ENCODE measurements around the gene GLMP. TPM values are rescaled to one million over a fixed set of nuclear protein-coding genes. Genes with fewer than 3 reads are reported as not detected.

The GLMP gene
- total RNA-seq, 5 donors from 2014 or later (not counting 1 experiment from before 2014, with no cell fraction given): 18.7 to 25.4 (median 24.1) TPM

- no peak for DNase-seq
- ChIA-PET POLR2A (no interaction called here), CTCF (no interaction called here)
- H3K9me3 Mint-ChIP-seq: no peaks in the 10 kb centered on the region
- no peak overlapping the region for H3K4me3 Mint-ChIP-seq
- Histone ChIP-seq H3K36me3 (ENCODE audit: control insufficient read depth in 2 of 2, extremely low read depth in 1 of 2, insufficient read depth in 1 of 2, low read length in 1 of 2) (peaks cover 7 to 72% of the 10 kb centered on the region in 2 donors), H3K27ac (ENCODE audit: low read length) (no peak overlapping the region), H3K27me3 (replicated peaks in 1 of 2; ENCODE audit: control insufficient read depth in 2 of 2, extremely low read depth in 1 of 2, insufficient read depth in 2 of 2, low read length in 1 of 2) (no peaks in the 10 kb centered on the region), H3K4me3 (ENCODE audit: control insufficient read depth in 1 of 2, extremely low read depth in 1 of 2, low read length in 1 of 2) (no peak overlapping the region), H3K4me1 (ENCODE audit: control insufficient read depth in 1 of 2, extremely low read depth in 1 of 2, insufficient read depth in 2 of 2, low read length in 2 of 2) (no peaks in the 10 kb centered on the region), H3K9me3 (no peaks in the 10 kb centered on the region)
- no peak for ATAC-seq (replicated peaks in 1 of 4)
- H3K27me3 Mint-ChIP-seq: no peaks in the 10 kb centered on the region
- no peak overlapping the region for H3K27ac Mint-ChIP-seq
- 90% methylated on average over 5 of the region's 6 CpGs for WGBS (ENCODE audit: insufficient coverage)
- H3K4me1 Mint-ChIP-seq: no peaks in the 10 kb centered on the region
- peaks cover 37% of the 10 kb centered on the region for H3K36me3 Mint-ChIP-seq
Observed at GRCh38 chr1:156310962-156311361, 15.5 kb upstream of the GLMP start.

- Histone ChIP-seq H3K4me1 (ENCODE audit: control insufficient read depth in 1 of 2, extremely low read depth in 1 of 2, insufficient read depth in 2 of 2, low read length in 2 of 2) (no peaks in the 10 kb centered on the region), H3K27me3 (replicated peaks in 1 of 2; ENCODE audit: control insufficient read depth in 2 of 2, extremely low read depth in 1 of 2, insufficient read depth in 2 of 2, low read length in 1 of 2) (no peaks in the 10 kb centered on the region), H3K27ac (ENCODE audit: low read length) (no peak overlapping the region), H3K9me3 (no peaks in the 10 kb centered on the region), H3K36me3 (ENCODE audit: control insufficient read depth in 2 of 2, extremely low read depth in 1 of 2, insufficient read depth in 1 of 2, low read length in 1 of 2) (peaks cover 3 to 53% of the 10 kb centered on the region in 2 donors), H3K4me3 (ENCODE audit: control insufficient read depth in 1 of 2, extremely low read depth in 1 of 2, low read length in 1 of 2) (no peak overlapping the region)
- Mint-ChIP-seq H3K4me1 (no peaks in the 10 kb centered on the region), H3K36me3 (peaks cover 28% of the 10 kb centered on the region), H3K4me3 (no peak overlapping the region), H3K9me3 (no peaks in the 10 kb centered on the region), H3K27me3 (no peaks in the 10 kb centered on the region), H3K27ac (peak overlapping the region in 1 of 2 donors; percentile 20)
- ChIA-PET CTCF (interaction anchor here in 1 of 2 donors (0.6 to 1.1 kb wide), 2 partner anchors 9 to 12 kb away, joined by 3 read pairs; partner anchors contain the start of gene VHLL), POLR2A (no interaction called here)
- ATAC-seq (replicated peaks in 1 of 4): no peak
- DNase-seq: no peak
Observed at GRCh38 chr1:156308078-156308477, 12.6 kb upstream of the GLMP start.

- Mint-ChIP-seq H3K4me1 (no peaks in the 10 kb centered on the region), H3K27ac (no peak overlapping the region), H3K9me3 (no peaks in the 10 kb centered on the region), H3K36me3 (peaks cover 19% of the 10 kb centered on the region), H3K4me3 (no peak overlapping the region), H3K27me3 (no peaks in the 10 kb centered on the region)
- no peak for DNase-seq
- ChIA-PET POLR2A (interaction anchor here in 1 of 2 donors (0.6 kb wide), 1 partner anchor 15 kb away, joined by 3 read pairs; no protein-coding TSS in a partner anchor), CTCF (no interaction called here)
- Histone ChIP-seq H3K27ac (ENCODE audit: low read length) (no peak overlapping the region), H3K4me3 (ENCODE audit: control insufficient read depth in 1 of 2, extremely low read depth in 1 of 2, low read length in 1 of 2) (no peak overlapping the region), H3K36me3 (ENCODE audit: control insufficient read depth in 2 of 2, extremely low read depth in 1 of 2, insufficient read depth in 1 of 2, low read length in 1 of 2) (peaks cover 3 to 29% of the 10 kb centered on the region in 2 donors), H3K4me1 (ENCODE audit: control insufficient read depth in 1 of 2, extremely low read depth in 1 of 2, insufficient read depth in 2 of 2, low read length in 2 of 2) (no peaks in the 10 kb centered on the region), H3K9me3 (no peaks in the 10 kb centered on the region), H3K27me3 (replicated peaks in 1 of 2; ENCODE audit: control insufficient read depth in 2 of 2, extremely low read depth in 1 of 2, insufficient read depth in 2 of 2, low read length in 1 of 2) (no peaks in the 10 kb centered on the region)
- 100% methylated on average over 1 of the region's 2 CpGs for WGBS (ENCODE audit: insufficient coverage)
- ATAC-seq (replicated peaks in 1 of 4): no peak
Observed at GRCh38 chr1:156305215-156305614, 9.7 kb upstream of the GLMP start.

GRCh38 chr1:156303241-156303640 is 7.8 kb upstream of the GLMP start:
- ATAC-seq (replicated peaks in 1 of 4): no peak
- no peaks in the 10 kb centered on the region for H3K4me1 Mint-ChIP-seq

GRCh38 chr1:156298852-156299357 is 3.4 kb upstream of the GLMP start, which contains the start of gene VHLL:
Gene VHLL (minus strand): TSS chr1:156299307. CDS start chr1:156299189, 118 bp downstream.
- Mint-ChIP-seq H3K36me3 (no peaks in the 10 kb centered on the region), H3K27ac (no peak within 1 kb of the TSS), H3K9me3 (no peaks in the 10 kb centered on the region), H3K4me1 (peaks cover 14 to 20% (median 19%) of the 10 kb centered on the region in 3 donors), H3K4me3 (no peak within 1 kb of the TSS), H3K27me3 (no peaks in the 10 kb centered on the region)
- ChIA-PET CTCF (interaction anchor here in 1 of 2 donors (0.9 kb wide), 1 partner anchor 9 kb away, joined by 3 read pairs; no protein-coding TSS in a partner anchor), POLR2A (interaction anchor here in 1 of 2 donors (0.6 kb wide), 1 partner anchor 18 kb away, joined by 3 read pairs; no protein-coding TSS in a partner anchor)
- no peak for DNase-seq
- Histone ChIP-seq H3K9me3 (no peaks in the 10 kb centered on the region), H3K27me3 (replicated peaks in 1 of 2; ENCODE audit: control insufficient read depth in 2 of 2, extremely low read depth in 1 of 2, insufficient read depth in 2 of 2, low read length in 1 of 2) (no peaks in the 10 kb centered on the region), H3K4me1 (ENCODE audit: control insufficient read depth in 1 of 2, extremely low read depth in 1 of 2, insufficient read depth in 2 of 2, low read length in 2 of 2) (peaks cover 8 to 19% of the 10 kb centered on the region in 2 experiments), H3K27ac (ENCODE audit: low read length) (no peak within 1 kb of the TSS), H3K4me3 (ENCODE audit: control insufficient read depth in 1 of 2, extremely low read depth in 1 of 2, low read length in 1 of 2) (no peak within 1 kb of the TSS), H3K36me3 (ENCODE audit: control insufficient read depth in 2 of 2, extremely low read depth in 1 of 2, insufficient read depth in 1 of 2, low read length in 1 of 2) (peaks cover 0 to under 1% of the 10 kb centered on the region in 2 donors)
- WGBS (ENCODE audit: insufficient coverage): 97% methylated on average over 19 of the region's 19 CpGs
- no peak for ATAC-seq (replicated peaks in 1 of 4)

More at GRCh38 chr1:156303241-156303640, 7.8 kb upstream of the GLMP start:
- Histone ChIP-seq H3K4me3 (ENCODE audit: control insufficient read depth in 1 of 2, extremely low read depth in 1 of 2, low read length in 1 of 2) (no peak overlapping the region), H3K9me3 (no peaks in the 10 kb centered on the region), H3K27ac (ENCODE audit: low read length) (no peak overlapping the region), H3K36me3 (ENCODE audit: control insufficient read depth in 2 of 2, extremely low read depth in 1 of 2, insufficient read depth in 1 of 2, low read length in 1 of 2) (peaks cover 3 to 11% of the 10 kb centered on the region in 2 donors), H3K4me1 (ENCODE audit: control insufficient read depth in 1 of 2, extremely low read depth in 1 of 2, insufficient read depth in 2 of 2, low read length in 2 of 2) (no peaks in the 10 kb centered on the region), H3K27me3 (replicated peaks in 1 of 2; ENCODE audit: control insufficient read depth in 2 of 2, extremely low read depth in 1 of 2, insufficient read depth in 2 of 2, low read length in 1 of 2) (no peaks in the 10 kb centered on the region)
- Mint-ChIP-seq H3K36me3 (peaks cover 9% of the 10 kb centered on the region), H3K27me3 (no peaks in the 10 kb centered on the region), H3K27ac (peak overlapping the region in 1 of 2 donors; percentile 2), H3K9me3 (no peaks in the 10 kb centered on the region), H3K4me3 (no peak overlapping the region)
- no CpG with 5 or more reads among the region's 4 CpGs for WGBS (ENCODE audit: insufficient coverage)
- CTCF ChIA-PET: interaction anchor here in 1 of 2 donors (0.6 kb wide), 1 partner anchor 41 kb away, joined by 3 read pairs; no protein-coding TSS in a partner anchor
- POLR2A ChIA-PET: no interaction called here
- no peak for DNase-seq

GRCh38 chr1:156293895-156294294 is 1.6 kb downstream of the GLMP start:
- peaks cover 23 to 25% (median 25%) of the 10 kb centered on the region in 3 donors for H3K4me1 Mint-ChIP-seq
- peak overlapping the region in 1 of 2 donors; percentile 88 for H3K27ac Mint-ChIP-seq
- peaks cover 8 to 20% of the 10 kb centered on the region in 2 experiments for H3K4me1 ChIP-seq (ENCODE audit: control insufficient read depth in 1 of 2, extremely low read depth in 1 of 2, insufficient read depth in 2 of 2, low read length in 2 of 2)
- peaks cover 9 to 24% of the 10 kb centered on the region in 2 donors for H3K36me3 ChIP-seq (ENCODE audit: control insufficient read depth in 2 of 2, extremely low read depth in 1 of 2, insufficient read depth in 1 of 2, low read length in 1 of 2)
- no peaks in the 10 kb centered on the region for H3K9me3 ChIP-seq
- no peak for DNase-seq
- ChIA-PET CTCF (no interaction called here), POLR2A (no interaction called here)
- H3K9me3 Mint-ChIP-seq: no peaks in the 10 kb centered on the region
- no peak overlapping the region for H3K27ac ChIP-seq (ENCODE audit: low read length)
- 100% methylated on average over 4 of the region's 9 CpGs for WGBS (ENCODE audit: insufficient coverage)
- peaks cover 6% of the 10 kb centered on the region for H3K36me3 Mint-ChIP-seq
- no peaks in the 10 kb centered on the region for H3K27me3 ChIP-seq (replicated peaks in 1 of 2; ENCODE audit: control insufficient read depth in 2 of 2, extremely low read depth in 1 of 2, insufficient read depth in 2 of 2, low read length in 1 of 2)
- no peak overlapping the region for H3K4me3 ChIP-seq (ENCODE audit: control insufficient read depth in 1 of 2, extremely low read depth in 1 of 2, low read length in 1 of 2)
- no peaks in the 10 kb centered on the region for H3K27me3 Mint-ChIP-seq
- ATAC-seq (replicated peaks in 1 of 4): no peak
- H3K4me3 Mint-ChIP-seq: peak overlapping the region in 1 of 3 donors; percentile 88
